GM12875 (cell line): ENCODE data around the gene GINS2.

ENCODE experiments used
- H3K4me3 ChIP-seq: one replicate; pipeline ENCODE4 v1.5.1; 2011; ENCODE audit warnings: low read depth, low read length, control low read depth
- CTCF ChIP-seq: IDR thresholded peaks from 2 replicates; pipeline ENCODE4 v1.5.1; 2011; ENCODE audit warnings: low read depth, mild to moderate bottlenecking, control low read depth, inconsistent platforms, low read length, moderate library complexity, borderline replicate concordance; ENCODE audit not compliant: insufficient read depth

The GINS2 gene

GRCh38 chr16:85698459-85698891 is 9.7 kb upstream of the GINS2 start:
- no peak for TF ChIP-seq CTCF
- H3K4me3 ChIP-seq: no peak overlapping the region

- TF ChIP-seq CTCF: no peak
- H3K4me3 ChIP-seq: no peak overlapping the region
Measured at GRCh38 chr16:85697431-85697830, 8.7 kb upstream of the GINS2 start.

GRCh38 chr16:85696781-85697180 is 8.0 kb upstream of the GINS2 start:
- TF ChIP-seq CTCF: no peak
- H3K4me3 ChIP-seq: no peak overlapping the region

- no peak overlapping the region for H3K4me3 ChIP-seq
- no peak for TF ChIP-seq CTCF
Measured at GRCh38 chr16:85695196-85696128, 6.7 kb upstream of the GINS2 start.

GRCh38 chr16:85690469-85691064 is 1.8 kb upstream of the GINS2 start:
- no peak overlapping the region for H3K4me3 ChIP-seq
- TF ChIP-seq CTCF: no peak

GRCh38 chr16:85689950-85690320 is 1.2 kb upstream of the GINS2 start:
- H3K4me3 ChIP-seq: no peak overlapping the region
- TF ChIP-seq CTCF: no peak
